GM10266 (cell line): ENCODE results near the gene GALNT17.

Source experiments
- DNase-seq: peaks from one replicate; pipeline ENCODE4 v3.0.0; 2012; ENCODE audit errors: extremely low spot score
- TF ChIP-seq, protein P1 (sequence below): IDR thresholded peaks from 2 replicates; pipeline ENCODE4 v1.5.1; 2012; ENCODE audit warnings: mild to moderate bottlenecking, low read depth; ENCODE audit not compliant: control insufficient read depth, insufficient read depth; ENCODE audit errors: missing control alignments

Gene GALNT17

DNA sequence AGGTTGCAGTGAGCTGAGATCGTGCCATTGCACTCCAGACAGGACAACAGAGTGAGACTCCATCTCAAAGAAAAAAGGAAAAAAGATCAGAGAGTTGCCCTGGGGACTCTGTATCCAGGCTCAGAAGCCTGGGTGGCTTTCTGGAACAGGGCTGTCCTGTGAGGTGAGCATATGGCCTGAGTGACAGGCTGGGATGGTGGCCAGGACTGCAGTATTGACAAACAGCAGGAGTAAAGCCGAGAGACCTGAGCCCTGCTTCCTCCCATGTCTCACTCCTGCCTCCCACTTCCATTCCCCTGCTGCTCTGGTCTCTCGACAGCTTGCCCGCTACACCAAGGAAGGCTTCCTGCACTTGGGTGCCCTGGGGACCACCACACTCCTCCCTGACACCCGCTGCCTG lies 578.5 kb downstream of the GALNT17 start:
- TF ChIP-seq, protein P1, sequence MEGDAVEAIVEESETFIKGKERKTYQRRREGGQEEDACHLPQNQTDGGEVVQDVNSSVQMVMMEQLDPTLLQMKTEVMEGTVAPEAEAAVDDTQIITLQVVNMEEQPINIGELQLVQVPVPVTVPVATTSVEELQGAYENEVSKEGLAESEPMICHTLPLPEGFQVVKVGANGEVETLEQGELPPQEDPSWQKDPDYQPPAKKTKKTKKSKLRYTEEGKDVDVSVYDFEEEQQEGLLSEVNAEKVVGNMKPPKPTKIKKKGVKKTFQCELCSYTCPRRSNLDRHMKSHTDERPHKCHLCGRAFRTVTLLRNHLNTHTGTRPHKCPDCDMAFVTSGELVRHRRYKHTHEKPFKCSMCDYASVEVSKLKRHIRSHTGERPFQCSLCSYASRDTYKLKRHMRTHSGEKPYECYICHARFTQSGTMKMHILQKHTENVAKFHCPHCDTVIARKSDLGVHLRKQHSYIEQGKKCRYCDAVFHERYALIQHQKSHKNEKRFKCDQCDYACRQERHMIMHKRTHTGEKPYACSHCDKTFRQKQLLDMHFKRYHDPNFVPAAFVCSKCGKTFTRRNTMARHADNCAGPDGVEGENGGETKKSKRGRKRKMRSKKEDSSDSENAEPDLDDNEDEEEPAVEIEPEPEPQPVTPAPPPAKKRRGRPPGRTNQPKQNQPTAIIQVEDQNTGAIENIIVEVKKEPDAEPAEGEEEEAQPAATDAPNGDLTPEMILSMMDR: no peak
- no peak for DNase-seq

DNA sequence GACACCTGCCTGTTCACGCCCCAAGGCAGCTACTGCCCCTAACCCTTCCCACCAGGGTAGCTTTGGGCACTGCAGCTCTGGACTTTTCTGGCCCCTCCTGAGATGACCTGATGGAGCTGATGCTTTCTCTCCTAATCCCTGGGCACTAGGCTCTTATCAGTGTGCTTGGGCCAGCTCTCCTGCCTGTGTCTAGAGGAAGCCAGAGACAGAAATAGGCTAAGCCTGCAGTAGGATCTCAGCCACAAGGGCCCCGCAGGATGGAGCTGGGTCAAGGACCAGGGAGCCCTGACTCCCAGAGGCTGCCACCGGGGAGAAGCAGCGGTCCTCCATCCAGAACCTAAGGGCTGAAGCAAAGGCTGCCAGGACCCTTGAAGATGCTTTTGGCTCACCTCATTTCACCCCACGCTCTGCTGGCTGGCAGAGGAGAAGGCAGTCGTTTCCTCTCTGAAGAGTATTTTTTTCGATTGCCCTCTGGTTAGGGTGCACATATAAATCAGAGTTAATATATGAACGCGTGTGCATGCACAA lies 580.8 kb downstream of the GALNT17 start:
- TF ChIP-seq, protein P1: no peak
- DNase-seq: no peak

DNA sequence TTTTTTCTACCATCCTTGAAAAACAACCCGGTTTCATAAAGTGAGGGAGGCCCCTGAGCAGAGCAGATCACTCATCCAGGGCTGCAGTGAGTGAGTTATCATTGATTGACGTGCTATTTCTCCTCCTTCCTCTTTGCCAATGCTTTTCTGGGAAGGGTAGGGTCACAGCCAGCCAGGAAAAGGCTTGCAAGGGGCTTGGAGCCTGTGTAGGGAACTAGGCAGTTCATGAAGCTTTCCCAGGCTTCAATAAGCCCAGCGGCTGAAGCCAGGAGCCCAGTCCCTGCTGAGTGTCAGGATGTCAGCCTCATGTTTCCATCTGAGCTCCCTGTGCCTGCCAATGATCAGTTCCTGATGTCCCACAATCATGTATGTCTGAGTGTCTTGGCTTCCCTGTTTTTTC lies 584.7 kb downstream of the GALNT17 start:
- TF ChIP-seq, protein P1: no peak
- DNase-seq: no peak

DNA sequence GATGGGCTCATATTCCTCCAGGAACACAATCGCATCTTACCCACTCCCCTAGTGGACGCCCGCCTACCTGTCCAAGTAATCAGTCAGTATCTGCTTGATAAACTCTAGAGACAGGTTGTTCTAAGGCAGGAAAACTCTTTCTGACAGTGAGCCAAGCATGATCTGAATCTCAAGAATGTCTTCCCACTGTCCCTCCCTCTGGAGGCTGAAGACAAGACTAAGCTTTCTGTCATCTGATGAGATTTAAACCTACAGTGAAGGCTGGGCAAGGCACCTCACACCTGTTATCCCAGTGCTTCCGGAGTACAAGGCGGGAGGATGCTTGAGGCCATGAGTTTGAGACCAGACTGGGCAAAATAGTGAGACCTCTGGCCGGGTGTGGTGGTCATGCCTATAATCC lies 586.6 kb downstream of the GALNT17 start:
- TF ChIP-seq, protein P1: no peak
- DNase-seq: no peak

DNA sequence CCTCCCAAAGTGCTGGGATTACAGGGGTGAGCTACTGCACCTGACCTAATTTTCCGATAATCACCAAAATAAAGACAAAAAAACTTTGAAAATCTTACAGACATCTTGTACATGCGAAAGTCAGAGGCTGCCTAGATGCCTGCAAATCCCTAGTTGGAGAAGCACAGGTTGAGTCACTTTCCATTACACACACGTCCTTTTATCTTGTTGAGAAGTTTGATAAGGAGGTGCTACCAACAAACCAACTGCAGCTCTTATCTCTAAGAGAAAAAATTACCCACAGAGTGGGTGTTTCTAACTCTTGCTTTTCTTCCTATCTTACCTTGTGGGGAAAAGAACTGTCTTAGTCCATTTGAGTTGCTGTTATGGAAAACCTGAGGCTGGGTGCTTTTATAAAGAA lies 589.8 kb downstream of the GALNT17 start:
- DNase-seq: no peak
- TF ChIP-seq, protein P1: no peak

DNA sequence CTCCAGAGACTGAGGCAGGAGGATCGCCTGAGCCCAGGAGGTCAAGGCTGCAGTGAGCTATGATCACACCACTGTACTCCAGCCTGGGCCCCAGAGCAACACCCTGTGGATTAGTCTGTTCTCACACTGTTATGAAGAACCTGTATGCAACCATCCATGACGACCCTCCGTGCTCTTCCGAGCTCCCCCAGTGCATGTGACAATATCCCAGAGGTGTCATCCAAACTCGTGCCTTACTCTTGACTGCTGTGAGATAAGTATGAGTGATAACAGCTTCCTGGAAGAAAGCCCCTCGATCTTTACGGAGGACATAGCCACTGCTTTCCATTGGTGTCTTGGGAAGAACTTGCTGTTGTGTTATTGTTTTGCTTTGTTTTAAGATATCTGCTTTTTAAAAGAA lies 591.9 kb downstream of the GALNT17 start:
- DNase-seq: no peak
- TF ChIP-seq, protein P1: no peak

DNA sequence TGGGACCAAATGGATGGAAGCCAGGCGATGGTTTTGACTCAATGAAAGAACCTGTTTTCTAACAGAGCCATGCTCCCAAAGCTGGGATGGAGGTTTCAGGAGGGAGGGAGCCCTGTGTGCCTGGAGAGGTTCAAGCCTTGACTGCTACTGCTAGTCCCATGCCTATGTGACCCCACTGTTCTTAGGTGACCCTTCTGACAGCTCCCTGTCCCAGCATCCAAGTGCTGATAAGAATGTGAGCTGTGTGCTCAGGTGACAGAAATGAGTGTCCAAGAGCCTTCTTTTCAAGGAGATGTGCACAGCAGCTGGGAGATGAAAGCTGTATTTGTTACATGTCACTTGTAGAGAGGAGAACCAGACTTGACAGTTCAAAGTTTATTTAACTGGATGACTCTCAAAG lies 595.4 kb downstream of the GALNT17 start:
- no peak for DNase-seq
- TF ChIP-seq, protein P1: no peak
